Panc1 (cell line): Measurements from ENCODE around the gene RXFP4.

Experiments used
- CTCF ChIP-seq: fragments of 450-650 bp; IDR thresholded peaks from 2 replicates; pipeline ENCODE4 v1.5.1; 2017; ENCODE audit warnings: mild to moderate bottlenecking
- POLR2AphosphoS5 ChIP-seq: IDR thresholded peaks from 2 replicates; pipeline ENCODE4 v1.6.1; 2012; ENCODE audit warnings: mild to moderate bottlenecking, low read depth, low read length, moderate library complexity

DNA sequence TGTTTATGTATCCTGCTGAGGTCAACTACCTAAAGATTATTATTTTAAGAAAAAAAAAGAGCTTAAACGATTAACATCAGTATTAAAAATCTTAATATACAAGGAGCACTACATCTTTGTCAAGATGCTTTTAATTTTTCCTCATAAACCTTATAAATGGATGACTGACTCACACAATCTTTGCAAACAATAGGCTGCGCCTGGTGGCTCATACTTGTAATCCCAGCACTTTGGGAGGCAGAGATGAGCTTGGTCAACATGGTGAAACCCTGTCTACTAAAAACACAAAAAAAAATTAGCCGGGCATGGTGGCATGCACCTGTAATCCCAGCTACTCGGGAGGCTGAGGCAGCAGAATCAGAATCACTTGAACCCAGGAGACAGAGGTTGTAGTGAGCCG lies 9.0 kb upstream of the RXFP4 start:
- TF ChIP-seq CTCF (no peak), POLR2AphosphoS5 (no peak)
